ENCODE measurements around the gene MAB21L4.

MAB21L4 gene

DNA sequence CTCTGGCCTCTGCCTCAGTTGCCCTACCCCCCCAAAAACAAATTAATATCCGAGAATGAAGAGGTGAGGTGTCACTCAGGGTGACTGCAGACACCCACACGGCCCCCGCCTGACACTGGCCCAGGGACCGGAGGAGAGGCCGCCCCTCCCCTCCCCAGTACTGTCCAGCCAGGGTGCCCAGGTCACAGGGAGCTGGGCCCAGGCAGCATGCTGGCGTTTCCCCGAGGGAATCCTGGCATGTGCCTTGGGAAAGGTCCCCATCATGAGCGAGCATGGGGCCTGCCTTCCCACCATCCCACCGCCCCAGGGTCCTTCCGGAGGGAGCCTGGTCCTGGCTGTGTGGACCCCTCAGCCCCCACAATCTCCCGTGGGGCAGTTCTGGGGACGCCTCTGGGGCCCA lies 3.0 kb downstream of the MAB21L4 start:
- no peak for DNase-seq

DNA sequence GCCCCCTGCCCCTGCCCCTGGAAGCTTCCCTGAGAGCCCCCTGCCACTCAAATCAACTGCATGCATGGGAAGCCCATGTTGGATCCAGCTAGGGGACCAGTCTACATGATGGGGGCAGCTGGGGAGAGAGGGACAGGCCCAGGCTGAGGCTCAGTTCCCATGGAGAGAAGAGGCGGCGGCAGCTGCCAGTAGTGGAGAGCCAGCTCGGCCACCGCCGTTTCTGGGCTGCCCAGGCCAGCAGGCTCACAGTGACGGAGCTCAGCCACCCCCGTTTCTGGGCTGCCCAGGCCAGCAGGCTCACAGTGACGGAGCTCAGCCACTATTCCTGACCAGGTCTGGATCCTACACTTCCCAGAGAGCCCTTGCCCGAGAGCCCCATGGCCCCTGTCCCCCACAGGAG lies 3.6 kb downstream of the MAB21L4 start:
- DNase-seq, result no peak

DNA sequence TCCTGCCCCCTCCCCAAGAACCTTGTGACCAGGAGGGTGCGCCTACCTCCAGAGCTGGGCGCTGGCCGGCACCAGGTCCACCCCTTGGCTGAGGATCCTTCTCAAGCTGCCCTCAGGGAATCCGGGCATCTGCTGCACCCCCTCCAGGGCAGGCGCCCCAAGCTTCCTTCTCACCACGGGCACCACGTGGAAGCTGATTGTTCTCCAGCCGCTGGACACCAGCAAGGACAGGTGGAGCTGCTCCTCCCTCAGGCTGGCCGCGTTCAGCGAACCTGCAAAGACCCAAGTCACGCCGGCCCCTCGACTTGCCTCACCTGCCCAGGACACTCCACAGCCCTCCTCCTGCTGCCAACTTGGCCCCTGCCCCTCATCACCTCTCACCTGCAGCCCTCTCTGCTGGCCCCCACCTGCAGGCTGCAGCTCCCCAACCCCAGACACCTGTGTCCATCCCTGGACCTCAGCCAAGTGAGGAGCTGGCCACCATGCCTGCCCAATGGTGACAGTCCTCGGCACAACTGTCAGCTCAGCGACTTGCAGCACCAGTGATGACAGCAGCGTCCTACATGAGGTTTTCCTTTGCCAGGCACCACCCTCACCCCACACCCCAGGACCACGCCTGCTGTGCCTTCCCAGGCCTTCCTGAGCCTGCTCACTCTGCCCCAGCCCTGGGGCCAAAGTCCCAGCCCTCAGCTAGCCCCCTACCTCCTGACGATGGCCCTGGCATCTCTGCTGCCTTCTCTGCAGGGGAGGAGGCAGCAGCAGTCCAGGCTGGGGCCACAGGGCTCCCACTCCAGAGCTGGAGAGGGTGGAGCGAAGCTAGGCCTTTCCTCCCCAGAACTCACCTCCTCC lies 4.2 kb downstream of the MAB21L4 start:
- DNase-seq, result no peak

DNA sequence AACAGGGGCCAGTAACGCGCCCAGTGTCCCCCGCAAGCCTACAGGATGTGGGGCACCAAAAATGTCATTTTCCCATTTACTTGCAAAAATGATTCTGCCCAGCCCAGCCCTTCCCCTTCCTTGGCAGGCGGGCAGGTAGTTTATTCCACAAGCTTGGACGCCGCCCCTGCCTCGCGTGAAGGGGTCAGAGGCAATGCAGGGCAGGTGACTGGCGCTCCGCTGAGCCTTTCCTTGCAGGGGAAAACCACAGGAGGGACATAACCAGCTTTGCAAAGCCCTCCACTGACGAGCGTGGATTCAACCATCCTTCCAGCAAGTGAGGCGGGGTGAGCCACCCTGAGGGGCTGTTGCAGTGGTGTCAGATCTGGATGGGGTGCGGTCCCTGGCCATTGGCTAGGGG lies 5.3 kb downstream of the MAB21L4 start:
- DNase-seq, result no peak

DNA sequence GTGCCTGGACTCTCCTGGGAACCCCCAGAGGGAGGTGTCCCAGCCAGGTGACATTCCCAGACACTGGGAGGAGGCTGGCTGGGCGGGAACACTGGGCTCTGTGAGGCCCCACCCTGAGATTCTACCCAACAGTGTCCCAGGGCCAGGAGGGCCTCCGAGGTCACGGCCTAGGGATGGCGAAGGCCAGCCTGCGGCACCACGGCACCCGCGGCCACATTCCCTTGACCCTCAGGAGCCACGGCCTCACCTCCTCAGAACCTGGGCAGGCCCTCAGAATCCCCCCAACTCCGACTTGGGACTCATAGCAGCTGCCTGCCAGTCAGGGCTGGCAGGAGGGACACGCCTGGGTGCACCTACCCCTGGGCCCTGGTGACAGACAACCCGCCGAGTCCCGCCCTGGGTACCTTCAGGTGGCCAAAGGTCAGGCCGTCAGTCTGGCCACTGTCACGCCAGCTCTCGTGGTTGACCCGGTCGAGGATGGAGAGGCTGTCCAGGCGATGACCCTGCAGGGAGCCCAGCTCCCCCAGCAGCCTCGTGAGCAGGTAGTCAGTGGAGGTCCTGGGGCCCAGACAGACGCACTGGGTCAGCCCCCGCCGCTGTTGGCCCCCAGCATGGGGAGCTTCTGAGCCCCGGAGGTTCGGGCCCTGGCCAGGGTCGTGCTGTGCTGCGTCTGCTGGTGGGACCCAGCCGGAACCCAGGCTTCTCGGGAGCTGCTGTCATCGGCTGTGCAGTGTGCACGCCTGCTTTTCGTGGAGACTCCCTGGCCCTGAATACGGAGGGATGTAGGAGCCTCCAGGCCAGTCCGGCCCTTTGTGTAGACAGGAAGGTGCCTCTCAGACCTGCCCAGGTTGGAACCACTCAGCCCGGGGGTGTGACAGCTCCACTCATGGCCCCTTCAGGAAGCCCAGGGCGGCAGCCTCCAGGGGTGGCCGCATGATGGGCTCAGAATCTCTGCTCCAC lies 6.1 kb downstream of the MAB21L4 start:
- DNase-seq, result no peak

DNA sequence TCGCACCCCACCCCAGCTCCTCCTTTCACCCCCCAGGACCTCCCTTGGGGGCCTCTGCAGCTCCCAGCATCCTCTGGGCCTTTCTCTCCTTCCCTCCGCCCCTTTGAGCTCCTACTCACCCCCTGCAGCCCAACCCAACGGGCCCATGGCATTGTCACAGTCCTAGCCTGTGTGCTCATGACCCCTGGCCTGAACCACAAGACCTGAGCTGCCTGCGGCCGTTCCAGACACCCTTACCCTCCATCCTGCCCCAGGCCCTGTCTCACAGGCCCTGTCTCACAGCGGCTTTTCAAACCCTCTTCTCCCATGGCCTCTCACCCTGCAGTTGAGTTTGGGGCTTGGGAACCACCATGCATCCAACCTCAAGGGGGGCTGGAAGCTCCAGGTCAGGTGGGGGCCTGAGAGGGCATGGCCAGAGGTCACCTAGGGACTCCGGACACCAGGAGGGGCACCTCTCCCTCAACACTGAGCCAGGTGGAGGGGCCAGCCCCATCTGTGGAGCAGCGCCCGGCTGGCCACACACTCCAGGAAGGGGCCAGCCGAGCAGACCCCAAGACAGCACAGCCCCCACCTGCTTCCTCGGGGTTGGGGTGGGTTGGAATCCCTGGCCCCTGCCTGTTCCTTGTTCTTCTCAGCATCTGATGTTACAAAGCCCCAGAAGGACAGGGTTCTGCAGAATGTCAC lies 6.9 kb downstream of the MAB21L4 start:
- no peak for DNase-seq

DNA sequence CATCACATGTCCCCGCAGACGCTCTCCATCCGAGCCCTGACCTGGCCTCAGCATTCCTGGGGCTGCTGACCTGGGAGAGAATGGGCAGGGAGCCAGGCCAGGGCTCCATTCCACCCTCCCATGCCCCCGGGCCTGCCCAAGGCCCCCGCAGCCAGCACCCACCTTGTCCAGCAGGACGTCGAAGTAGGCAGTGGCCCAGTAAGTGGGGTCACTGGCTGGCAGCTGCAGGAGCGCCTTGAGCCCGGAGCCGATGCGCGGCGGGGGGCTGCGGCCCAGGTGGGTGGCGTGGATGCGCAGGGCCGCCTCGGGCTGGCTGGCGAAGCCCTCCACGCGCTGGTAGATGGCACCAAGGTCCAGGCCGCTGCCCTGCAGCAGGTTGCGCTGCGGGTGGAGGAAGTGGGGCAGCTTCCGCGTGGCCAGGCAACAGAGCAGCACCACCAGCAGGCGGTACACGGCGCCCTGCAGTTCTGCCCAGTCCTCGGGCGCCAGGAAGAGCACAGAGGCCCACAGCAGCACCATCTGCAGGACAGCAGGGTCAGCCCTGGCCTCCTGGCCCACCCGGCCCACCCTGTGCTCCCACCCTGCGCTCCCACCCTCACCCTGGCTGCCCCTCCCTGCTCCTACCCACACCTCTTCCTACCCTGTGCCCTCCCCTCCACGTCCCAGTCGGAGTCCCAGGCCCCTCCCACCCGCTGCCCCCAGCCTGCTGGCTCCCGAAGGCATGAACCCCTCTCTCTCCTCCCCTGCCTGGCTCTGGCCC lies 7.6 kb downstream of the MAB21L4 start:
- DNase-seq, result no peak

DNA sequence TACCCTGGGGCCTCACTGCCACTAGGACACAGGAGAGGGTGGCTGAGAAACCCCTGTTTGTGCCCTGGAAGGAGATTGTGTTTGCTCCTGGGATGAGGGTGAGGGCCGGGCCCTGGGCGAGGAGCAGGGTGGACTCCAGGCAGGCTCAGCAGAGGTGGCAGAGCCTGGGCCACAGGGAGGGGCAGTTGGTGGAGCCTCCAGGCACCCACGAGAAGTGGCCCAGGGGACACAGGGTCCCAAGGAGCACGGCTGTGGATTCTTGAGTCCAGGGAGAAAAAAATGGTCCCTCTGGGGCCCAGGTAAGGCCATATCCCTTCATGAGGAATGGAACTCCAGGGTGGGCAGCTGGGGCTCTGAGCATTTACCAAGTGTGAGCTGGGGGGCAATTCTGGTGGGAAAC lies 8.3 kb downstream of the MAB21L4 start:
- no peak for DNase-seq

DNA sequence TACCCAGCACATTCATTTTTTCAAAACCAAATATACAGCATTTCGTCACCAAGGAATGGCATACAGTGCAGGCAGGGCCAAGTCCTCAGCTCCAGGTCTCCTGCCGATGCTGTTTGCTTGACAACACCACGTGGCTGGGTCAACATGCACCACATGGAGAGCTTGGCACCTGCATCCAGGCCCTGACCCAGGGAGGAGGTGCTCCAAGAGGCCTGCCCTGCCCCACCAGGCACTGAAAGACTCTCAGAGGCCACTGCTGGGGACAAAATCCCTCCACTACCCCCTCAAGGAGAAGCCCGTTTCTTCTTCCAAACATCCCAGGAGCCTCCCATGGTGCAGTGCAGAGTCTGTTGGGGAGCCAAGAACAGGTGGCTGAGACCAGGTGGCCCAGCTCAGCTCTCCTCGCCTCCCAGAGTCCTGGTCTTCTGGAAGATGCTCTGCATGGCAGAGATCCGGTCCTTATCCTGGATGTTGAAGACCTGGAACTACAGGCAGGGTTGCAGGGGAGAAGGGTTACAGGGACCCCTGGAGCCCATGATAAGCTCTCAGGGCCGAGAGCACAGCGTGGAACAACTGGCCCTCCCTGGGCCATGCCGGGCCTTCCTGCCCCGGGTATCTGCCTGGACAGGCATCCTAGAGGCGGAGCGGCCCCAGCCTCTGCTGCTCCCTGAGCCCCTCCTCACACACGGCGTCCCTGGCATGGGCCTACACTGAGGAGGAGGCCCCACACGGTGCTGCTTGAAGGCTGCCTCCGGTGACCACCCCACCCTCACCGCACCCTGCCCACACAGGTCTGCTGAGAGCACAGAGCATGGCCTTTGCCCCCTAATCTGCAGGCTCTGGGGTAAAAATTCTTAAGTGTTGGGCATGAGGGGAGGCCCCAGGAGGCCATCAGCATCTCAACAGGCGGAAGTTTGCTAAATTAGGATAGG lies 9.0 kb downstream of the MAB21L4 start:
- DNase-seq, result no peak

DNA sequence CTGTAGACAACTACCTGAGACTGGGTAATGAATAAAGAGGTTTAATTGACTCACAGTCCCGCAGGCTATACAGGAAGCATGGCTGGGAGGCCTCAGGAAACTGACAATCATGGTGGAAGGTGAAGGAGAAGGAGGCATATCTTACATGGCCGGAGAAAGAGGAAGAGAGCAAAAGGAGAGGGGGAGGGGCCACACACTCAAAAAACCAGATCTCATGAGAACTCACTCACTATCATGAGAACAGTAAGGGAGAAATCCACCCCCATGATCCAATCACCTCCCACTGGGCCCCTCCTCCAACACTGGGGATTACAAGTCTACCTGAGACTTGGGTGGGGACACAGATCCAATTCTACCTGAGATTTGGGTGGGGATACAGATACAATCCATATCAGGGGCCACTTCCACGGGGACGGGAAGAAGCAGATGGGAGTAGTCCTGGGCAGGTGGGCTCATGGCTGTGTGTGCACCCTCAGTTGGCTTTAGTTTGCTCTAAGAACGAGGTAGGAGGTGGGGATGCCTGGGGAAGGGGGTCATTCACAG lies 9.9 kb downstream of the MAB21L4 start:
- no peak for DNase-seq

DNA sequence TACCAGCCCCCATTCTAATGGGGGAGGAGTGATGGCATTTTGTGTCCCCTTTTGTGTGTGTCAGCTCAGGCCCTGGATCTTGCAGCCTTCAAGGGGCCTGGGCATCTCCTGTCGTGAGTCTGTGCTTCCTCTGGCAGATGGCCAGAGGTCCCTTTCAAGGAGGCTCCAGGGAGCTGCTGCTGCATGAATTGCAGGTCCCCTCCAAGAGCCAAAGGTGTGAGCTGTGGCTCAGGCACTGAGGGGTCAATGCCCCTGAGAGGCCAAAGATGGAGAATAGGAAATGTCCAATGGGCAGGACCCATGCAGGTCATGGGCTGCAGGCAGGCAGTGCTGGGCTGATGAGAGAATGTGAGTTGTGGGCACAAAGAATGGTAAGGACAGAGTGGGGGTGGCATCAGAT lies 10.4 kb downstream of the MAB21L4 start:
- DNase-seq, result no peak

DNA sequence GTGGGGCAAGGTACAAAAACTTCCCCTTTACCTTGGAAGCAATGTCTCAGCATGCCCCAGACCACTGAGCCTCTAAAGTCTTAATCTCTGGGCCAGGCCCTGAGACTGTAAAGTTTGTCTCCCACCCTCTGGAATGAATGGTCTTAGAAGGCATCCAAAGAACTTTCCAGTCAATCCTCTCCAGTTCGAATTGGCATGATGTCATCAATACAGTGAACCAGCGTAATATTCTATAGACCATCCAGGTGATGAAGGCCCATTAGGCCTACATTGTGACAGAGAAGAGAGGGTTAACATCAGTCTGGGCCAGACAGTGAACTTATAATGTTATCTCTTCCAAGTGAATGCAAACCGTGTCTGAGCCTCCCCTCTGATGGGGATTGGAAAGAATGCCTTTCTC lies 11.2 kb downstream of the MAB21L4 start:
- DNase-seq, result no peak

DNA sequence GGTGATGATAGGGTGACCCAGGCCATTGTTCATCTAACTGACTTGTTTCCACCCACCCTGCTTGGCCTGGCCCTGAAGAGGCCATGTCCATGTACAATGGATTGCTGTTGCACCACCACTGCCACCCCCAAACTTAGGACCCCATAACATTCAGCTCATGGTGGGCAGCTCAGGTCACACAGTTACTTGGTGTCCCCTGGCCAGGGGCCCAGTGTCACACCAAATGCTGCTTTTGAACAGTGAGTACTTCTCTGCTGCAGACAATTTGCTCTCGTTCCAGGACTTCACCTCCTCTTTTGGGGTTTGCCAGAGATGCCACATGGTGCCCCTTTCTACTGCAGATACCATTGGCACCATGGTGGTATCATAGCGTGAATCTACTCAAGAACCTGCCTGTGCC lies 11.7 kb downstream of the MAB21L4 start:
- no peak for DNase-seq

DNA sequence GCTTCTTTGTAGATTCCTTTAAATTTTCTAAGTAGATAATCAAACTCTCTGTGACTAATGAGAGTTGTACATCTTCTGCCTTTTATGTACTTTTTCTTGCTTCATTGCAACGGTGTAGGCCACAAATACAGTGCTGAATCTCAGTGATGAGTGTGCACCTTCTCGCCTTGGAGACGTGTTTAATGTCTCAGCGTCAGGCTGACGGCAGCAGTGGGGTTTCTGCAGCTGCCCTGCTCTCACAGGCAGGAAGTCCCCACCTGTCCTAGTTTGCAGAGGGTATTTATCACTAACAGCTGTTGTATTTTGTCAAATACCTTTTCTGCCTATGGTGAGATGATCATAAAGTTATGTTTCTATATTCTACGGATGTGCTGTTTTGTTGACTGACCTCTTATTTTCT lies 14.0 kb downstream of the MAB21L4 start:
- DNase-seq, result no peak

DNA sequence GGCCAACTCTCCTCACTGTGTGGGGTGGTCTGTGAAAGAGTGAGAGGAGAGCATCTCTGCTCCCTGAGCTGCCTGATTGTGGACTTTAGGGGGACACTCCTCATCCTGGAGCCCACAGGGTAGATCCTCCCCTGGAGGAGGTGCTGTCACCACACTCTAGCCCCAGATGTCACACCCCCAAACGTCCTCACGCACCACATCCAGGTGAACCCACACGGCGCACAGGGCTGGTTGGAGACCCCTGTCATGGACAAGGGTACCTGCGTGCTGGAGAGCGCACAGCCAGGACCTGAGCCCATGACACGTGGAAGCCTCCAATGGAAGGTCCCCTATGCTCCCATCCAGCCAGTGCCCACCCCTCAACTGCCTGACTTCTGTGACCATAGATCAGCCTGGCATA lies 16.9 kb downstream of the MAB21L4 start:
- DNase-seq, result no peak

DNA sequence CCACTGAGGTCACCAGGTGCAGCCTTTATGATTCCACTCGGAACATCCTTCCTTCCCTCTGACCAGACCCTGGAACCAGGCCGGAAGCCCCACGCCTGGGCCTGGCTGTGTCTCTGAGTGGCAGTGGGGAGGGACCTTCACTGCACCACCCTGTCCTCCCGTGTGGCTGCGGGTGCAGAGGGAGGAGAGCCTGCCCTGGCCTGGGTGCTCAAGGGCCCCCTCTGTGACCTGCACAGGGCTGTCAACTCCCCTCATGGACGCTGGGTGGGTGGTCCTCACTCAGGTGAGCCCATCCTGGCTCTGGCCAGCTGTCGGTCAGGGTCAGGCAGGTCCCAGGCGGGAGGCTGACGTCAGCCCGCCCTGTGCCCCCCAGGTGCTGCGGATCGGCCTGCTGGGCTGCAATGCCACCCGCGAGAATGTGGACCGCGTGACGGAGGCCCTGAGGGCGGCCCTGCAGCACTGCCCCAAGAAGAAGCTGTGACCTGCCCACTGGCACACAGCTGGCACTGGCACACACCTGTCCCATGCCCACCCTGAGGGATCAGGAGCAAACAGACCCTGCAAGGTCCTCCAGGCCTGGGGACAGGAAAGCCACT lies 17.5 kb downstream of the MAB21L4 start:
- no peak for DNase-seq

DNA sequence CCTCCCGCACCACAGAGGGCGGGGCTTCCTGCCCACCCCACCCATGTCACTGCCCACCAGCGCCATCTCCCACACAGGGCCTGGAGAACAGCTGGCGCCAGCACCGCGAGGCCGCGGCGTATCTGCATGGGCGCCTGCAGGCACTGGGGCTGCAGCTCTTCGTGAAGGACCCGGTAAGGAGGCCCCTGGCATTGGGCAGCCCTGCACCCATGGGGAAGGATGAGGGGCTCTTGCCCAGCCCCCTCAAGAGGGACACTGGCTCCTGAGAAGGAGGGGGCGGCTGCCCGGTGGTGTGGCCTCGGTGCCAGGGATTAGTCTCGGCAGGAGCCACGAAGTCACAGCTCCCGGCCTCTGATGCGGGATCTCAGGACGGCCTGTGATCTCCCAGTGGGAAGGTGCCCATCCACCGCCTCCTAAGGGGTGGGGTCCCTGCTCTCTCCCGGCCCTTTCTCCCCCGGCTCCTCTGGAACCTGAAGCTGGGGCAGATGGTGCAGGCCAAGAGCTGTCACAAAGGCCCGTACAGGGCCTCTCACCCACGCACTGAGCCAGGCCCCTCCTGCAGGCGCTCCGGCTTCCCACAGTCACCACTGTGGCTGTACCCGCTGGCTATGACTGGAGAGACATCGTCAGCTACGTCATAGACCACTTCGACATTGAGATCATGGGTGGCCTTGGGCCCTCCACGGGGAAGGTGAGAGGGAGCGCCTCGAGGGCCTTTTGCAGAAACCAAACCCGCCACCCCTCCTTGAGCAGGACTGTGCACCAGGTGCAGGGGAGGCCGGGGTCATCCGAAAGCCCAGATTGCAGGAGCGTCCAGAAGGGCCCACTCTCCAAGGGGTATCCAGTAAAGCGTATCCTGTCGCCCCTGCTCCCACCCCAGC lies 18.3 kb downstream of the MAB21L4 start:
- no peak for DNase-seq

DNA sequence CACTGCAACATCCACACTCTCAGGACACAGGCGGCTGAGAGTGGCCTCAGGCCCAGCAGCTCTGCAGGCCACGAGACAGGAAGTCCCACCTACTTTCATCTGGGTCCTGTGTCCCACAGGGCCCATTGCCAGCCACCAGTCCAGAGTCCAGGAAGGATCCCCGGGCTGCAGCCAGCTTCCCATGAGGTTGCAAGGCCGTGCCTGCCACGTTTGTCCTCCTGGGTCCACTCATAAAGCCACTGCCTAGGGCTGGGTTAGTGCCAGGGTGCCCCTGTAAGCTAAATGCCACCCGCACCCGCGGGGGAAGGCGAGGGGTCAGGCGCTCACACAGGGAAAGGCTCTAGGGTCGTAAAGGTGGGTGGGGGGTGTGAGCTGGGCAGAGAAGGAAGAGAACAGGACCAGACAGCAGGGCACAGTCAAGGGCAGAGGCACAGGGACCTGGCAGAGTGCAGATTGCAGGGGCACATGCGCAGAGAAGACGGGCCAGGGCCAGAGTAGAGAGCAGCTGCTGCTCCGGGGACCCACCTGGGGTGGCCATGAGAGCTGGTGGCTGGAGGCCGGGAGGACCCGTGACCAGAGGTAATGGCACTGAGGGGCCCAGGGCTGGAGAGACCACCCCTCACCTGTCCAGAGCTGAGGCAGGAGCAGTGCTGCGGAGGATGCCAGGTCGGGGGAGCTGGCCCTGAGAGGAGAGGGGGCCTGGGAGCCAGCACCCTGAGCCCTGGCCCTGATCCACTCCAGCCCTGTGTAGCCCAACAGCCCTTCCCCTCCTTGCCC lies 19.3 kb downstream of the MAB21L4 start:
- no peak for DNase-seq

DNA sequence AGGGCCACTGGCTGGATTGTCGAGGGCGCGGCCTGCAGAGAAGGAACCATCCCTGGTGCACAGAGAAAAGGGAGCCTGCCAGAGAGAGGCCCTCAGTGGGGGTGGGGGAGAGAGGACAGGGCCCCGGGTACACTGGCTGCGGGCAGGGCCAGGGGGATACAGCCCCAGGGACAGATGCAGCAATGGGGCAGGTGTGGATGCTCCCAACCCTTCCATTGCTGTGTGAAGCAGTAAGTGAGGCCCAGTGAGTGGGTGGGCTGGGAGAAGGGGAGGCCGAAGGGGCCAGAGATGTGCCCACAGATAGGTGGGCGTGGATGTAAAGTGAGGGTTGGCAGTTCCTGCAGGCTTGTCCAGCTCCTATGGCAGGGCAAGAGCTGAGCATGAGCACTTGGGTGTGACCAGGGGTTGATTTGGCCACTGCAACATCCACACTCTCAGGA lies 19.9 kb downstream of the MAB21L4 start:
- no peak for DNase-seq
